ENCODE measurements around the gene POLG. TPM values are rescaled to one million over a fixed set of nuclear protein-coding genes. Genes with fewer than 3 reads are reported as not detected.

POLG gene
- total RNA-seq, 1 experiment from 2014 or later, result 60.3 TPM

- Histone ChIP-seq H3K23ac (ENCODE audit: insufficient read length, low read depth, low read length) (no peak overlapping the region), H3T11ph (ENCODE audit: low read length) (no peak overlapping the region), H2BK20ac (ENCODE audit: low read depth, low read length, poor library complexity, severe bottlenecking) (no peak overlapping the region), H3K14ac (ENCODE audit: insufficient read depth, low read length) (no peak overlapping the region), H2AK5ac (ENCODE audit: insufficient read length, low read length) (no peak overlapping the region), H4K8ac (replicated peaks; ENCODE audit: insufficient read length, low read depth, low read length) (no peak overlapping the region), H3K27ac (ENCODE audit: insufficient read length, low read depth, low read length) (no peak overlapping the region), H2BK15ac (ENCODE audit: low read depth, low read length) (no peak overlapping the region), H3K4me1 (ENCODE audit: insufficient read depth, low read length) (no peaks in the 10 kb centered on the region; the same call in 1 of the 2 replicates), H3K4ac (ENCODE audit: low read depth, low read length) (no peak overlapping the region), H2BK5ac (ENCODE audit: insufficient read length, low read length) (no peak overlapping the region), H3K9ac (ENCODE audit: extremely low read depth, insufficient read length, low read length) (no peak overlapping the region), H3K4me2 (ENCODE audit: insufficient read depth, insufficient read length, low read length) (no peak overlapping the region), H3K18ac (ENCODE audit: insufficient read length, low read depth, low read length) (no peak overlapping the region), H3K79me2 (ENCODE audit: insufficient read depth, low read length) (no peaks in the 10 kb centered on the region), H4K5ac (ENCODE audit: insufficient read length, low read depth, low read length) (no peak overlapping the region), H3K23me2 (ENCODE audit: insufficient read length, low read depth, low read length, poor library complexity, severe bottlenecking) (no peaks in the 10 kb centered on the region), H4K91ac (ENCODE audit: insufficient read length, low read depth, low read length) (no peak overlapping the region), H2AFZ (ENCODE audit: low read length) (no peak overlapping the region), H3K27me3 (ENCODE audit: insufficient read depth, low read length) (peaks cover 96% of the 10 kb centered on the region), H3K56ac (ENCODE audit: insufficient read length, low read depth, low read length) (no peak overlapping the region), H3K9me3 (ENCODE audit: control insufficient read depth, low read depth, low read length) (no peaks in the 10 kb centered on the region), H2BK12ac (ENCODE audit: insufficient read length, low read depth, low read length) (no peak overlapping the region), H3K79me1 (ENCODE audit: insufficient read depth, low read depth, low read length, poor library complexity, severe bottlenecking) (no peaks in the 10 kb centered on the region), H4K20me1 (ENCODE audit: control insufficient read depth, insufficient read depth, insufficient read length) (no peaks in the 10 kb centered on the region), H2BK120ac (ENCODE audit: low read depth, low read length, poor library complexity, severe bottlenecking) (no peak overlapping the region)
- Mint-ChIP-seq H3K4me3 (peak overlapping the region in 1 of 2 experiments; percentile 76; a peak in 1 of 5 replicates), H3K9me3 (peaks cover 3% of the 10 kb centered on the region in 2 experiments; a peak in 3 of 5 replicates), H3K27ac (no peak overlapping the region), H3K27me3 (ENCODE audit: low read depth) (peaks cover 98% of the 10 kb centered on the region), H3K4me1 (peaks cover 26 to 58% of the 10 kb centered on the region in 2 experiments), H3K36me3 (ENCODE audit: insufficient read depth in 1 of 3, low read depth in 3 of 3) (no peaks in the 10 kb centered on the region)
- no peak for DNase-seq
- WGBS (ENCODE audit: extremely low coverage, insufficient read length, low lambda C conversion rate), result no CpG with 5 or more reads among the region's 15 CpGs
- TF ChIP-seq CTCF (conservative IDR thresholded peaks at IDR 0.05), result no peak
These were observed 37.7 kb upstream of the POLG start for GRCh38 chr15:89372069-89372935.
